Subcutaneous adipose tissue (tissue), 4 donors: Measurements from ENCODE around the gene TC2N. TPM values are rescaled to one million over a fixed set of nuclear protein-coding genes. Genes with fewer than 3 reads are reported as not detected.

ENCODE experiments used
- CTCF ChIP-seq: fragments of 450-650 bp; IDR thresholded peaks from one replicate; pipeline ENCODE4 v1.5.1; 2016; ENCODE audit warnings: low read depth, mild to moderate bottlenecking, control low read depth, antibody characterized with exemption, moderate library complexity
- total RNA-seq, 4 donors: library from RNA; depleted of rRNA; stranded (reverse); fragments of >200 nt; gene quantifications; one replicate each; pipeline ENCODE4 v1.1.0, GENCODE V29; 2016

TC2N gene
- total RNA-seq, 4 donors from 2014 or later: 37.7 to 58.4 (median 47.6) TPM

GRCh38 chr14:91796617-91797347 is 70.6 kb downstream of the TC2N start:
- TF ChIP-seq CTCF: no peak

GRCh38 chr14:91793704-91794103 is 73.6 kb downstream of the TC2N start:
- TF ChIP-seq CTCF: no peak

- TF ChIP-seq CTCF: no peak
Measured at GRCh38 chr14:91786188-91786587, 81.1 kb downstream of the TC2N start.

- no peak for TF ChIP-seq CTCF
Measured at GRCh38 chr14:91780452-91780851, 86.9 kb downstream of the TC2N start.

GRCh38 chr14:91778217-91778616 is 89.1 kb downstream of the TC2N start:
- no peak for TF ChIP-seq CTCF

GRCh38 chr14:91774140-91775096 is 92.9 kb downstream of the TC2N start:
- TF ChIP-seq CTCF: no peak

GRCh38 chr14:91770185-91770584 is 97.2 kb downstream of the TC2N start:
- no peak for TF ChIP-seq CTCF
